Measurements from ENCODE around the gene WDFY2.
"Not testable (repeated sequence)": the region's sequence is repeated elsewhere in the genome, so short reads cannot be mapped to it uniquely, and the experiment has no call there.

The WDFY2 gene

DNA sequence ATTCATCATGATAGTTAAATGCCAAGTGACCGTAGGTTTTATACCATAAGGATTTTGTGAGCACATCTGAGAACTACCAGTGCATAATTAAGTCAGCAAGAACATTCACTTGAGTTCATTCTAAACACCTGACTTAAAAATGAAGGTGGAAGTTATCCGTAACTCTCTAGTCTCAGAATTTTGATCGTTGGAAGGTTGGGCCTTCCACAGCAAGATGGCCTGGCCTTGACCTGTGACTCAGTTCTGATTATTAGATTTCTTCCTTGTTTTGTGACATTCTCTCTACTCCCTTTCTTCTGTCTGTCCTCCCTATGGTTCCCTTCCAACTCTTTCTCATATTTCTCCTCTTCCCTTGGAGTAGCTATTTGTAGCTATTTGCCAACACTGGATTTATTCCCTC, 20.0 kb upstream of the WDFY2 start:
- DNase-seq (ENCODE audit: low read depth in 2 of 2) = no peak
- TF ChIP-seq, protein P1, sequence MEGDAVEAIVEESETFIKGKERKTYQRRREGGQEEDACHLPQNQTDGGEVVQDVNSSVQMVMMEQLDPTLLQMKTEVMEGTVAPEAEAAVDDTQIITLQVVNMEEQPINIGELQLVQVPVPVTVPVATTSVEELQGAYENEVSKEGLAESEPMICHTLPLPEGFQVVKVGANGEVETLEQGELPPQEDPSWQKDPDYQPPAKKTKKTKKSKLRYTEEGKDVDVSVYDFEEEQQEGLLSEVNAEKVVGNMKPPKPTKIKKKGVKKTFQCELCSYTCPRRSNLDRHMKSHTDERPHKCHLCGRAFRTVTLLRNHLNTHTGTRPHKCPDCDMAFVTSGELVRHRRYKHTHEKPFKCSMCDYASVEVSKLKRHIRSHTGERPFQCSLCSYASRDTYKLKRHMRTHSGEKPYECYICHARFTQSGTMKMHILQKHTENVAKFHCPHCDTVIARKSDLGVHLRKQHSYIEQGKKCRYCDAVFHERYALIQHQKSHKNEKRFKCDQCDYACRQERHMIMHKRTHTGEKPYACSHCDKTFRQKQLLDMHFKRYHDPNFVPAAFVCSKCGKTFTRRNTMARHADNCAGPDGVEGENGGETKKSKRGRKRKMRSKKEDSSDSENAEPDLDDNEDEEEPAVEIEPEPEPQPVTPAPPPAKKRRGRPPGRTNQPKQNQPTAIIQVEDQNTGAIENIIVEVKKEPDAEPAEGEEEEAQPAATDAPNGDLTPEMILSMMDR (IDR thresholded peaks at IDR 0.05; ENCODE audit: low read depth, low read length) = no peak
- no peak overlapping the region for H3K4me3 ChIP-seq (replicated peaks in 1 of 2; ENCODE audit: low read depth in 2 of 2, low read length in 2 of 2)

- H3K4me3 ChIP-seq (replicated peaks in 1 of 2; ENCODE audit: low read depth in 2 of 2, low read length in 2 of 2) = no peak overlapping the region
- no peak for DNase-seq (ENCODE audit: low read depth in 2 of 2)
- TF ChIP-seq, protein P1 (IDR thresholded peaks at IDR 0.05; ENCODE audit: low read depth, low read length) = no peak
Observed at GRCh38 chr13:51564671-51565070, 19.6 kb upstream of the WDFY2 start.

DNA sequence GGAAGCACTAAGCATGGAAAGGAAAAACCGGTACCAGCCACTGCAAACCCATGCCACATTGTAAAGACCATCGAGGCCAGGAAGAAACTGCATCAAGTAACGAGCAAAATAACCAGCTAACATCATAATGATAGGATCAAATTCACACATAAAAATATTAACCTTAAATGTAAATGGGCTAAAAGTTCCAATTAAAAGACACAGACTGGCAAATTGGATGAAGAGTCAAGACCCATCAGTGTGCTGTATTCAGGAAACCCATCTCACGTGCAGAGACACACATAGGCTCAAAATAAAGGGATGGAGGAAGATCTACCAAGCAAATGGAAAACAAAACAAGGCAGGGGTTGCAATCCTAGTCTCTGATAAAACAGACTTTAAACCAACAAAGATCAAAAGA, 15.3 kb upstream of the WDFY2 start:
- H3K4me3 ChIP-seq (replicated peaks in 1 of 2; ENCODE audit: low read depth in 2 of 2, low read length in 2 of 2); DNase-seq (ENCODE audit: low read depth in 2 of 2): not testable (repeated sequence)

DNA sequence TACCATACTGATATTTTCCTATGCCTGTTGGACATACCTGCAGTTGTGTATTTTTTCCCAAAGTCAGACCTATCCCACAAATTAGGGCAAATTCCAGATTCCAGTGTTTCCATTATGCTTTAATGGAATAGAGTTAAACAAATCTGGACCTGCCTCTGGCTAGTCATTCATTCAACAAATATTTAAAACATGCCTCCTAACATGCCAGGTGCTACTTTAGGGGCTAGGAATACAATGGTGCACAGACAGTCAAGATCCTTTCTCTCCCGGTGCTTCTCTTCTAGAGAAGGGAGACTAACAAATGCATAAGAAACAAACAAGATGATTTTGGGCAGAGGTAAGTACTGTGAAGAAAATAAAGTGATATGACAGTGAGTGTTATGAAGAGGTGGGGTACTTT, 7.5 kb upstream of the WDFY2 start:
- DNase-seq (ENCODE audit: low read depth in 2 of 2) = no peak
- no peak overlapping the region for H3K4me3 ChIP-seq (replicated peaks in 1 of 2; ENCODE audit: low read depth in 2 of 2, low read length in 2 of 2)
- TF ChIP-seq, protein P1 (IDR thresholded peaks at IDR 0.05; ENCODE audit: low read depth, low read length) = no peak

GRCh38 chr13:51577690-51578089, 6.6 kb upstream of the WDFY2 start:
- H3K4me3 ChIP-seq (replicated peaks in 1 of 2; ENCODE audit: low read depth in 2 of 2, low read length in 2 of 2) = no peak overlapping the region
- DNase-seq (ENCODE audit: low read depth in 2 of 2) = no peak
- TF ChIP-seq, protein P1 (IDR thresholded peaks at IDR 0.05; ENCODE audit: low read depth, low read length) = no peak

DNA sequence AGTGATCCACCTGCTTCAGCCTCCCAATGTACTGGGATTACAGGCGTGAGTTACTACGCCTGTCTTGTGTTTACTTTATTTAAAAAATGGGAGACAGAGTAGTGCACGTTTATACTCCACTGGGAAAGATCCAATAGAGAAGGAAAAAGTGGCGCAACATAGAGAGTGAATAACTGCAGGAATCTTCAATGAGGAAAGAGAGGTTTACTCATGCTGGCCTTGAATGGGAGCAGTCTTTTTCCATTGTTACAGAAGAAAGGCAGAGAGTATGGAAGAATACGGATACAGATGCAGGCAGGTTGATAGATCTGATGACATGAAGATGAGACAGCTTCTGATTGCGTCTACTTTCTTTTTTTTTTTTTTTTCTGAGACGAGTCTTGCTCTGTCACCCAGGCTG, 4.6 kb upstream of the WDFY2 start:
- H3K4me3 ChIP-seq (replicated peaks in 1 of 2; ENCODE audit: low read depth in 2 of 2, low read length in 2 of 2) = no peak overlapping the region
- DNase-seq (ENCODE audit: low read depth in 2 of 2) = no peak
- TF ChIP-seq, protein P1 (IDR thresholded peaks at IDR 0.05; ENCODE audit: low read depth, low read length) = no peak

- no peak for DNase-seq (ENCODE audit: low read depth in 2 of 2)
- no peak overlapping the region for H3K4me3 ChIP-seq (replicated peaks in 1 of 2; ENCODE audit: low read depth in 2 of 2, low read length in 2 of 2)
- TF ChIP-seq, protein P1 (IDR thresholded peaks at IDR 0.05; ENCODE audit: low read depth, low read length) = no peak
Observed at GRCh38 chr13:51581148-51581820, 3.0 kb upstream of the WDFY2 start.
